HepG2 (cell line): ENCODE results near the gene AP3D1. TPM values are rescaled to one million over a fixed set of nuclear protein-coding genes. Genes with fewer than 3 reads are reported as not detected.

ENCODE experiments used
- EZH2 ChIP-seq: conservative IDR thresholded peaks from 2 replicates; pipeline ENCODE4 v1.6.1; 2012; ENCODE audit warnings: mild to moderate bottlenecking, low read depth, low read length, moderate library complexity
- FOXP1 ChIP-seq, 2 experiments: fragments of 450-650 bp in 1 of 2; IDR thresholded peaks; 2 replicates each; pipeline ENCODE4 v1.6.1; 2017 to 2018; ENCODE audit warnings: antibody characterized with exemption in 1 of 2
- MEIS2 ChIP-seq: sonication (generic); formaldehyde crosslinking; IDR thresholded peaks from 2 replicates; pipeline ENCODE4 v1.9.0; 2021; ENCODE audit warnings: mild to moderate bottlenecking, missing genetic modification reagents
- MIER3 ChIP-seq: IDR thresholded peaks from 2 replicates; pipeline ENCODE4 v1.6.1; 2016; ENCODE audit warnings: missing compliant biosample characterization, borderline replicate concordance
- NCOA1 ChIP-seq: sonication (generic); formaldehyde crosslinking; IDR thresholded peaks from 2 replicates; pipeline ENCODE4 v1.9.0; 2021; ENCODE audit warnings: missing genetic modification reagents
- PHF21A ChIP-seq: sonication (generic); formaldehyde crosslinking; IDR thresholded peaks from 2 replicates; pipeline ENCODE4 v1.5.0; 2020; ENCODE audit warnings: mild to moderate bottlenecking, missing genetic modification reagents
- RBFOX2 ChIP-seq: fragments of 200-400 bp; formaldehyde crosslinking; IDR thresholded peaks from 2 replicates; pipeline ENCODE4 v1.6.1; 2017; ENCODE audit warnings: low read depth, mild to moderate bottlenecking, low read length
- SKI ChIP-seq: fragments of 450-650 bp; IDR thresholded peaks from one replicate; pipeline ENCODE4 v1.6.1; 2018; ENCODE audit warnings: mild to moderate bottlenecking; ENCODE audit not compliant: partially characterized antibody
- SMAD1 ChIP-seq: sonication (generic); formaldehyde crosslinking; IDR thresholded peaks from 2 replicates; pipeline ENCODE4 v1.4.0; 2020; ENCODE audit warnings: missing genetic modification reagents, low read depth, mild to moderate bottlenecking, borderline replicate concordance
- SNAPC2 ChIP-seq: sonication (generic); formaldehyde crosslinking; IDR thresholded peaks from 2 replicates; pipeline ENCODE4 v1.8.1; 2022; ENCODE audit warnings: mild to moderate bottlenecking, missing genetic modification reagents
- U2AF1 ChIP-seq: fragments of 200-400 bp; formaldehyde crosslinking; optimal IDR thresholded peaks from 2 replicates; pipeline ENCODE3; 2017; ENCODE audit warnings: mild to moderate bottlenecking, low read depth, low read length
- XRCC5 ChIP-seq: fragments of 200-400 bp; formaldehyde crosslinking; optimal IDR thresholded peaks from 2 replicates; pipeline ENCODE3; 2017; ENCODE audit warnings: mild to moderate bottlenecking, low read length
- ZNF543 ChIP-seq: sonication (generic); formaldehyde crosslinking; IDR thresholded peaks from 2 replicates; pipeline ENCODE4 v1.4.0; 2020; ENCODE audit warnings: mild to moderate bottlenecking, missing genetic modification reagents
- ZNF546 ChIP-seq: sonication (generic); formaldehyde crosslinking; conservative IDR thresholded peaks from 2 replicates; pipeline ENCODE4 v1.8.1; 2023; ENCODE audit warnings: mild to moderate bottlenecking, missing genetic modification reagents
- ZSCAN20 ChIP-seq: sonication (generic); formaldehyde crosslinking; IDR thresholded peaks from 2 replicates; pipeline ENCODE4 v1.4.0; 2020; ENCODE audit warnings: missing genetic modification reagents, mild to moderate bottlenecking, borderline replicate concordance
- polyA plus RNA-seq, 8 experiments: library from polyadenylated mRNA; depleted of rRNA in 3 of 8; stranded (reverse) in 7 of 8; unstranded in 1 of 8; fragments of >200 nt; fragmentation: Illumina TruSeq in 4 of 8; extraction: Trizol in 4 of 8; gene quantifications; 2 replicates each; pipeline versions ENCODE4 v1.2.1 to v1.2.3, GENCODE V29; 2011 to 2016; ENCODE audit warnings: low read depth in 4 of 8, missing spikeins in 1 of 8, mixed read lengths in 1 of 8; ENCODE audit not compliant: insufficient read depth in 1 of 8
- total RNA-seq, 5 experiments: library from RNA; depleted of rRNA; stranded (reverse); fragments of >200 nt; fragmentation: Illumina TruSeq; extraction: Trizol; gene quantifications; 2 replicates each; pipeline ENCODE4 v1.2.3, GENCODE V29; 2016; ENCODE audit warnings: low read depth in 1 of 5
- TF ChIP-seq, protein P1 (sequence below): sonication (generic); formaldehyde crosslinking; IDR thresholded peaks from 2 replicates; pipeline ENCODE4 v1.5.0; 2020; ENCODE audit warnings: missing genetic modification reagents, mild to moderate bottlenecking, borderline replicate concordance
- TF ChIP-seq, protein P2 (sequence below): sonication (generic); IDR thresholded peaks from 2 replicates; pipeline ENCODE4 v1.6.1; 2016; ENCODE audit warnings: low read depth, borderline replicate concordance
- TF ChIP-seq, protein P3 (sequence below): IDR thresholded peaks from 2 replicates; pipeline ENCODE4 v1.6.1; 2016
- TF ChIP-seq, protein P4 (sequence below): sonication (generic); formaldehyde crosslinking; conservative IDR thresholded peaks from 2 replicates; pipeline ENCODE4 v1.4.0; 2020; ENCODE audit warnings: missing genetic modification reagents
- TF ChIP-seq, protein P5 (sequence below): sonication (generic); formaldehyde crosslinking; IDR thresholded peaks from 2 replicates; pipeline ENCODE4 v1.8.1; 2023; ENCODE audit warnings: mild to moderate bottlenecking, moderate library complexity, missing genetic modification reagents

AP3D1 gene
- total and polyA plus RNA-seq, 2 of the 13 experiments (the other 11 are each of a cell fraction or from before 2014, with no cell fraction given) = 68.0 to 82.6 TPM

DNA sequence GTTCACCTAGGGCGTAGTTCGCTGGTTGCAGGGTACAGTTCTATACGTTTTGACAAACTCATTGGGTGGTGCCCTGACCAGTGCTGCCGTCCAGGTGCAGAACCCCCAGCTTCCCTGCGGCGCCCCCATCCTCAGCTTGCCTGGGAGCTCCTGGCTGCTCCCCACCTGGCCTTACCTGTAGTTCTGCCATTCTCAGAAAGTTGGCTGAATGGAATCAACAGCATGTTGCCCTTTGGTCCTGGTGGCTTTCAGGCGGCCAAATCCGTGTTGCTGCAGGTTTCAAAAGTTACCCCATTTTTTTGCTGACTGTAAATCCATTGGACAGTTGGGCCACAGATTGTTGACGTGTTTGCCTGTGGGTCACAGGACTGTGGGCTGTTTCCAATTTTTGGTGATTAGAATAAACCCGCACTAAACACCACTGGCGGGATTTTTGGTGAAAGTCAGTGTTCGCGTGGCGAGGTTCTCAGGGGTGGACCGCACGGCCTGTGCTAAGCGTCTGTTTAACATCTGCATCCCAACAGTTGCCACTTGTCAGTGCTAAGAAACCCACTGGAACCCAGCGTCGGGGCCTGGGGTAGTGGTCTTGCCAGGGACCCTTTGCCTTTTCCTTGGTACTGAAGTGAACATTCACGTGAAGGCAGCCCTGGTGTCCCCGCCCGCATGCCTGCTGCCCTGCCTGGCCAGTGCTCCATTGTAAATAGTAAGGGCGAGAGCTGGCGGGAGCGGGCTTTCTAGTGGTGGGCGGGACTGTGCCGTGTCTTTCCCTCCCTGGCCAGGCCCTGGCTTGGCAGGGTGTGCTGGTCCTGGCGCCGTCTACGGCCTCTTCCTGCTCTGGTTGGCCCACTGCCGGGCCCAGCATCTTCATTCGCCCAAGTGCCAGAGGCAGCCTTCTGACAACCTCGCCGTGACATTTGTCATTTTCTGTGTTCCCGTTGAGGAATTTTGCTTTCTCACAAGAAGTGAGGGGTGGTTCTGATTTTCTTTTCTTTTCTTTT lies 15.7 kb upstream of the AP3D1 start (continued):
- no peak for TF ChIP-seq SNAPC2 (CRISPR knock-in tag)
- TF ChIP-seq U2AF1 = no peak
- no peak for TF ChIP-seq SMAD1 (CRISPR knock-in tag)
- peak; percentile 66 for TF ChIP-seq RBFOX2
- no peak for TF ChIP-seq ZNF543 (CRISPR knock-in tag)
- 0 out of 2 replicates have a peak, but pooled peaks have one; percentile 19 for TF ChIP-seq NCOA1 (CRISPR knock-in tag)
- TF ChIP-seq, protein P1, sequence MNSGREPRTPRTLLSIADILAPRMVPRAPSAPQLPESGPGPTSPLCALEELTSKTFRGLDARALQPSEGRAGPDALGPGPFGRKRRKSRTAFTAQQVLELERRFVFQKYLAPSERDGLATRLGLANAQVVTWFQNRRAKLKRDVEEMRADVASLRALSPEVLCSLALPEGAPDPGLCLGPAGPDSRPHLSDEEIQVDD (CRISPR knock-in tag) = no peak
- TF ChIP-seq, protein P2, sequence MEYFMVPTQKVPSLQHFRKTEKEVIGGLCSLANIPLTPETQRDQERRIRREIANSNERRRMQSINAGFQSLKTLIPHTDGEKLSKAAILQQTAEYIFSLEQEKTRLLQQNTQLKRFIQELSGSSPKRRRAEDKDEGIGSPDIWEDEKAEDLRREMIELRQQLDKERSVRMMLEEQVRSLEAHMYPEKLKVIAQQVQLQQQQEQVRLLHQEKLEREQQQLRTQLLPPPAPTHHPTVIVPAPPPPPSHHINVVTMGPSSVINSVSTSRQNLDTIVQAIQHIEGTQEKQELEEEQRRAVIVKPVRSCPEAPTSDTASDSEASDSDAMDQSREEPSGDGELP = no peak; the same call in 1 of the 2 replicates
- TF ChIP-seq SKI = peak; percentile 9
- TF ChIP-seq, protein P3, sequence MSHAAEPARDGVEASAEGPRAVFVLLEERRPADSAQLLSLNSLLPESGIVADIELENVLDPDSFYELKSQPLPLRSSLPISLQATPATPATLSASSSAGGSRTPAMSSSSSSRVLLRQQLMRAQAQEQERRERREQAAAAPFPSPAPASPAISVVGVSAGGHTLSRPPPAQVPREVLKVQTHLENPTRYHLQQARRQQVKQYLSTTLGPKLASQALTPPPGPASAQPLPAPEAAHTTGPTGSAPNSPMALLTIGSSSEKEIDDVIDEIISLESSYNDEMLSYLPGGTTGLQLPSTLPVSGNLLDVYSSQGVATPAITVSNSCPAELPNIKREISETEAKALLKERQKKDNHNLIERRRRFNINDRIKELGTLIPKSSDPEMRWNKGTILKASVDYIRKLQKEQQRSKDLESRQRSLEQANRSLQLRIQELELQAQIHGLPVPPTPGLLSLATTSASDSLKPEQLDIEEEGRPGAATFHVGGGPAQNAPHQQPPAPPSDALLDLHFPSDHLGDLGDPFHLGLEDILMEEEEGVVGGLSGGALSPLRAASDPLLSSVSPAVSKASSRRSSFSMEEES (CRISPR knock-in tag) = no peak
- TF ChIP-seq XRCC5 = no peak
- no peak for TF ChIP-seq ZSCAN20
- no peak for TF ChIP-seq EZH2
- TF ChIP-seq ZNF546 = no peak; the same call in 1 of the 2 replicates
- TF ChIP-seq MIER3 (CRISPR knock-in tag) = no peak; the same call in 1 of the 2 replicates
- TF ChIP-seq, protein P4, sequence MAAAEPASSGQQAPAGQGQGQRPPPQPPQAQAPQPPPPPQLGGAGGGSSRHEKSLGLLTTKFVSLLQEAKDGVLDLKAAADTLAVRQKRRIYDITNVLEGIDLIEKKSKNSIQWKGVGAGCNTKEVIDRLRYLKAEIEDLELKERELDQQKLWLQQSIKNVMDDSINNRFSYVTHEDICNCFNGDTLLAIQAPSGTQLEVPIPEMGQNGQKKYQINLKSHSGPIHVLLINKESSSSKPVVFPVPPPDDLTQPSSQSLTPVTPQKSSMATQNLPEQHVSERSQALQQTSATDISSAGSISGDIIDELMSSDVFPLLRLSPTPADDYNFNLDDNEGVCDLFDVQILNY = 0 out of 2 replicates have a peak, but pooled peaks have one; percentile 48
- TF ChIP-seq, protein P5, sequence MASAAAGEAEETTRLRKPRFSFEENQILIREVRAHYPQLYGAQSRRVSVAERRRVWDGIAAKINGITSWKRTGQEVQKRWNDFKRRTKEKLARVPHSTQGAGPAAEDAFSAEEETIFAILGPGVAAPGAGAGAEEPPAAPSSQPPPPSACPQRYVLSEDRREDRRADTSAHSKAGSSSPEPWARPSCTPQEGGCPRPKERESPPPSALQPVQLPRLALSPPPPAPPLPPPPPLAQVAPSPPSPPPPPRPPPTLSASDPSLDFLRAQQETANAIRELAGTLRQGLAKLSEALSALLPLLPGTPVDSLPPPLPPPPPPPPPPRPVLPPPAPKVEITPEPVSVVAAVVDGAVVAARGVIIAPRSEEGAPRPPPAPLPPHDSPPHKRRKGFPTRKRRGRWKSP (CRISPR knock-in tag) = 0 out of 2 replicates have a peak, but pooled peaks have one; percentile 22
- TF ChIP-seq MEIS2 (CRISPR knock-in tag) = peak; percentile 72
- TF ChIP-seq PHF21A (CRISPR knock-in tag) = peak; percentile 88
- TF ChIP-seq FOXP1 (IDR thresholded peaks at IDR 0.05) = no peak
- 0 out of 2 replicates have a peak, but pooled peaks have one; percentile 12 for TF ChIP-seq FOXP1 (CRISPR knock-in tag; IDR thresholded peaks at IDR 0.05)
